Daoy (cell line): ENCODE data around the gene PHF14. TPM values are rescaled to one million over a fixed set of nuclear protein-coding genes. Genes with fewer than 3 reads are reported as not detected.

ENCODE experiments used
- DNase-seq: peaks from one replicate; pipeline ENCODE4 v3.0.0-alpha.2; 2015; ENCODE audit warnings: low read depth
- total RNA-seq: library from RNA; depleted of rRNA; stranded (reverse); fragments of >200 nt; shearing (Covaris generic); gene quantifications from 2 replicates; pipeline ENCODE4 v1.2.3, GENCODE V29; 2014

PHF14 gene
- total RNA-seq, 1 experiment from 2014 or later = 38.6 TPM

- DNase-seq = no peak
Observed at GRCh38 chr7:11082552-11083213, 109.0 kb downstream of the PHF14 start.

GRCh38 chr7:11083214-11083568 is 109.5 kb downstream of the PHF14 start:
- no peak for DNase-seq

- no peak for DNase-seq
Observed at GRCh38 chr7:11104578-11104977, 130.9 kb downstream of the PHF14 start.

GRCh38 chr7:11109659-11110058 is 136.0 kb downstream of the PHF14 start:
- DNase-seq = no peak

- DNase-seq = no peak
Observed at GRCh38 chr7:11120068-11120664, 146.5 kb downstream of the PHF14 start.

- no peak for DNase-seq
Observed at GRCh38 chr7:11120675-11121220, 147.1 kb downstream of the PHF14 start.

GRCh38 chr7:11124856-11125559 is 151.3 kb downstream of the PHF14 start:
- DNase-seq = no peak

- DNase-seq = no peak
Observed at GRCh38 chr7:11127114-11127785, 153.6 kb downstream of the PHF14 start.

GRCh38 chr7:11127988-11128387 is 154.3 kb downstream of the PHF14 start:
- no peak for DNase-seq

- DNase-seq = no peak
Observed at GRCh38 chr7:11128498-11128897, 154.8 kb downstream of the PHF14 start.

GRCh38 chr7:11130012-11130411 is 156.3 kb downstream of the PHF14 start:
- peak; percentile 52 for DNase-seq

GRCh38 chr7:11130601-11131000 is 156.9 kb downstream of the PHF14 start:
- no peak for DNase-seq

- no peak for DNase-seq
Observed at GRCh38 chr7:11133436-11133959, 159.8 kb downstream of the PHF14 start.

GRCh38 chr7:11135573-11135972 is 161.9 kb downstream of the PHF14 start:
- DNase-seq = no peak

GRCh38 chr7:11141541-11141940 is 167.9 kb downstream of the PHF14 start:
- DNase-seq = no peak

- no peak for DNase-seq
Observed at GRCh38 chr7:11153694-11154093, 180.0 kb downstream of the PHF14 start.

- DNase-seq = no peak
Observed at GRCh38 chr7:11155883-11156282, 182.2 kb downstream of the PHF14 start.

- DNase-seq = no peak
Observed at GRCh38 chr7:11161499-11161898, 187.8 kb downstream of the PHF14 start.

GRCh38 chr7:11163220-11163619 is 189.5 kb downstream of the PHF14 start:
- no peak for DNase-seq

GRCh38 chr7:11166051-11166450 is 192.4 kb downstream of the PHF14 start:
- no peak for DNase-seq

- DNase-seq = no peak
Observed at GRCh38 chr7:11168650-11169170, 195.0 kb downstream of the PHF14 start.

GRCh38 chr7:11170175-11170574 is 196.5 kb downstream of the PHF14 start:
- no peak for DNase-seq
